Coronary artery (tissue), 2 donors: ENCODE data around the gene TTLL12.

Experiments used
- DNase-seq: peaks from one replicate; pipeline ENCODE4 v3.0.0-alpha.2; 2017; ENCODE audit warnings: low spot score
- H3K27ac ChIP-seq, 2 donors: fragments of 200-600 bp; sonication (generic); one replicate each; pipeline ENCODE4 v1.5.1; 2016 to 2019
- H3K4me3 ChIP-seq: fragments of 200-600 bp; sonication (generic); 2 replicates; pipeline ENCODE4 v1.5.1; 2016; ENCODE audit warnings: mild to moderate bottlenecking, moderate library complexity
- TF ChIP-seq, protein P1 (sequence below): fragments of 200-600 bp; sonication (generic); IDR thresholded peaks from one replicate; pipeline ENCODE4 v1.5.1; 2019; ENCODE audit warnings: antibody characterized with exemption

Gene TTLL12

GRCh38 chr22:43169310-43170130, 17.4 kb downstream of the TTLL12 start:
- no peak for DNase-seq
- TF ChIP-seq, protein P1, sequence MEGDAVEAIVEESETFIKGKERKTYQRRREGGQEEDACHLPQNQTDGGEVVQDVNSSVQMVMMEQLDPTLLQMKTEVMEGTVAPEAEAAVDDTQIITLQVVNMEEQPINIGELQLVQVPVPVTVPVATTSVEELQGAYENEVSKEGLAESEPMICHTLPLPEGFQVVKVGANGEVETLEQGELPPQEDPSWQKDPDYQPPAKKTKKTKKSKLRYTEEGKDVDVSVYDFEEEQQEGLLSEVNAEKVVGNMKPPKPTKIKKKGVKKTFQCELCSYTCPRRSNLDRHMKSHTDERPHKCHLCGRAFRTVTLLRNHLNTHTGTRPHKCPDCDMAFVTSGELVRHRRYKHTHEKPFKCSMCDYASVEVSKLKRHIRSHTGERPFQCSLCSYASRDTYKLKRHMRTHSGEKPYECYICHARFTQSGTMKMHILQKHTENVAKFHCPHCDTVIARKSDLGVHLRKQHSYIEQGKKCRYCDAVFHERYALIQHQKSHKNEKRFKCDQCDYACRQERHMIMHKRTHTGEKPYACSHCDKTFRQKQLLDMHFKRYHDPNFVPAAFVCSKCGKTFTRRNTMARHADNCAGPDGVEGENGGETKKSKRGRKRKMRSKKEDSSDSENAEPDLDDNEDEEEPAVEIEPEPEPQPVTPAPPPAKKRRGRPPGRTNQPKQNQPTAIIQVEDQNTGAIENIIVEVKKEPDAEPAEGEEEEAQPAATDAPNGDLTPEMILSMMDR: no peak
- no peak overlapping the region for H3K4me3 ChIP-seq

GRCh38 chr22:43168471-43169309, 18.2 kb downstream of the TTLL12 start:
- TF ChIP-seq, protein P1: no peak
- no peak for DNase-seq
- peak overlapping the region in 1 of 2 donors; percentile 17 for H3K27ac ChIP-seq

More at GRCh38 chr22:43169310-43170130, 17.4 kb downstream of the TTLL12 start:
- H3K27ac ChIP-seq: no peak overlapping the region

GRCh38 chr22:43167001-43167589, 19.8 kb downstream of the TTLL12 start:
- TF ChIP-seq, protein P1: no peak
- no peak for DNase-seq
- no peak overlapping the region for H3K27ac ChIP-seq
- no peak overlapping the region for H3K4me3 ChIP-seq

More at GRCh38 chr22:43168471-43169309, 18.2 kb downstream of the TTLL12 start:
- no peak overlapping the region for H3K4me3 ChIP-seq

- Histone ChIP-seq H3K27ac (no peak overlapping the region), H3K4me3 (no peak overlapping the region)
- TF ChIP-seq, protein P1: no peak
- no peak for DNase-seq
Measured at GRCh38 chr22:43166132-43166930, 20.6 kb downstream of the TTLL12 start.

DNA sequence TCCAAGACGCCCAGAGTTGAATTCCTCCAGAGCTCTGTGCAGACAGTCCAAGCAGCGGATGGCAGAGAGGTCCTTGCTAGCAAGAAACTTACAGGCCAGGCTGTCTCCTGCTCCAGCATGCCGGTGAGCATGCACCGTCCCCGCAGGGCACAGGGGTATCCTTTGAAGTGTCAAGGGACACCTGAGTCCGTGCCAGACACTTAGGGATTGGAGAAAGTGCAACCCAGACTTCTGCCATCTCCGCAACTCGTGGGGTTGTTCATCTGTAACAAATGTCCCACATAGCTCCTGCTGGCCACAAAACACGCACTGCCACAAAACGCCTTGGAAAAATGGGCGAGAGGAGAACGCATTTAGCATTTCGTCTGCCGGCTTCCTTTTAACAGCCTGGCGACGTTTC, 22.3 kb downstream of the TTLL12 start:
- Histone ChIP-seq H3K4me3 (no peak overlapping the region), H3K27ac (no peak overlapping the region)
- TF ChIP-seq, protein P1: no peak
- DNase-seq: no peak

- H3K27ac ChIP-seq: peak overlapping the region in 1 of 2 donors; percentile 30
- no peak overlapping the region for H3K4me3 ChIP-seq
- TF ChIP-seq, protein P1: no peak
- DNase-seq: no peak
Measured at GRCh38 chr22:43163241-43163795, 23.6 kb downstream of the TTLL12 start.
